ENCODE results near the gene RIBC2.
"Not testable (repeated sequence)": the region's sequence is repeated elsewhere in the genome, so short reads cannot be mapped to it uniquely, and the experiment has no call there.

- TF ChIP-seq, protein P1, sequence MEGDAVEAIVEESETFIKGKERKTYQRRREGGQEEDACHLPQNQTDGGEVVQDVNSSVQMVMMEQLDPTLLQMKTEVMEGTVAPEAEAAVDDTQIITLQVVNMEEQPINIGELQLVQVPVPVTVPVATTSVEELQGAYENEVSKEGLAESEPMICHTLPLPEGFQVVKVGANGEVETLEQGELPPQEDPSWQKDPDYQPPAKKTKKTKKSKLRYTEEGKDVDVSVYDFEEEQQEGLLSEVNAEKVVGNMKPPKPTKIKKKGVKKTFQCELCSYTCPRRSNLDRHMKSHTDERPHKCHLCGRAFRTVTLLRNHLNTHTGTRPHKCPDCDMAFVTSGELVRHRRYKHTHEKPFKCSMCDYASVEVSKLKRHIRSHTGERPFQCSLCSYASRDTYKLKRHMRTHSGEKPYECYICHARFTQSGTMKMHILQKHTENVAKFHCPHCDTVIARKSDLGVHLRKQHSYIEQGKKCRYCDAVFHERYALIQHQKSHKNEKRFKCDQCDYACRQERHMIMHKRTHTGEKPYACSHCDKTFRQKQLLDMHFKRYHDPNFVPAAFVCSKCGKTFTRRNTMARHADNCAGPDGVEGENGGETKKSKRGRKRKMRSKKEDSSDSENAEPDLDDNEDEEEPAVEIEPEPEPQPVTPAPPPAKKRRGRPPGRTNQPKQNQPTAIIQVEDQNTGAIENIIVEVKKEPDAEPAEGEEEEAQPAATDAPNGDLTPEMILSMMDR (IDR thresholded peaks at IDR 0.05): not testable (repeated sequence)
- not testable (repeated sequence) for TF ChIP-seq POLR2A (IDR thresholded peaks at IDR 0.05)
Measured at GRCh38 chr22:45449442-45449841, 35.9 kb downstream of the RIBC2 start.

Measured in body of pancreas (tissue), 4 donors.